Measurements from ENCODE around the gene CFAP70. TPM values are rescaled to one million over a fixed set of nuclear protein-coding genes. Genes with fewer than 3 reads are reported as not detected.

The CFAP70 gene
- polyA plus RNA-seq, 1 donor: 5.3 TPM

- WGBS (ENCODE audit: insufficient coverage, low lambda C conversion rate): no CpG with 5 or more reads among the region's 3 CpGs
- H3K27me3 ChIP-seq (ENCODE audit: control insufficient read depth, insufficient read depth, low read length): no peaks in the 10 kb centered on the region
- H3K36me3 ChIP-seq (ENCODE audit: control insufficient read depth, insufficient read depth, low read length): peaks cover 13% of the 10 kb centered on the region
- H3K9me3 ChIP-seq (ENCODE audit: control insufficient read depth, low read depth, low read length): peaks cover 3% of the 10 kb centered on the region
- no peak for DNase-seq
- no peak overlapping the region for H3K4me3 ChIP-seq (ENCODE audit: low read length)
- no peaks in the 10 kb centered on the region for H3K4me1 ChIP-seq (ENCODE audit: control insufficient read depth, insufficient read depth, low read length)
- H3K27ac ChIP-seq (ENCODE audit: low read length): no peak overlapping the region
Observed at GRCh38 chr10:73205081-73205480, 153.6 kb downstream of the CFAP70 start.

Other genes with a start within 250 kb of the CFAP70 start
- 4.8 TPM for gene NUDT13, start 248.4 kb downstream of the CFAP70 start, polyA plus RNA-seq
- 24.9 TPM for gene ECD, start 190.9 kb downstream of the CFAP70 start, polyA plus RNA-seq
- gene FAM149B1, start 190.7 kb downstream of the CFAP70 start, polyA plus RNA-seq: 32.1 TPM
- gene DNAJC9, start 111.6 kb downstream of the CFAP70 start, polyA plus RNA-seq: 25.4 TPM
- 77.1 TPM for gene MRPS16, start 106.2 kb downstream of the CFAP70 start, polyA plus RNA-seq
- gene ANXA7, start 55.2 kb upstream of the CFAP70 start, polyA plus RNA-seq: 63.5 TPM
- 3.6 TPM for gene MSS51, start 74.7 kb upstream of the CFAP70 start, polyA plus RNA-seq
- 53.1 TPM for gene PPP3CB, start 137.2 kb upstream of the CFAP70 start, polyA plus RNA-seq
- 39.0 TPM for gene USP54, start 232.5 kb upstream of the CFAP70 start, polyA plus RNA-seq

Measured in large intestine (tissue), 3 donors.